HG03095 (cell line): Measurements from ENCODE around the gene MID1.

ENCODE experiments used
- ATAC-seq: cut with Tn5 transposase; IDR thresholded peaks from one replicate; pipeline ENCODE4 v1.9.1; 2021; ENCODE audit warnings: moderate library complexity; ENCODE audit not compliant: unreplicated experiment

Gene MID1

GRCh38 chrX:10453945-10454344 lies 166.4 kb downstream of the MID1 start:
- ATAC-seq: no peak

DNA sequence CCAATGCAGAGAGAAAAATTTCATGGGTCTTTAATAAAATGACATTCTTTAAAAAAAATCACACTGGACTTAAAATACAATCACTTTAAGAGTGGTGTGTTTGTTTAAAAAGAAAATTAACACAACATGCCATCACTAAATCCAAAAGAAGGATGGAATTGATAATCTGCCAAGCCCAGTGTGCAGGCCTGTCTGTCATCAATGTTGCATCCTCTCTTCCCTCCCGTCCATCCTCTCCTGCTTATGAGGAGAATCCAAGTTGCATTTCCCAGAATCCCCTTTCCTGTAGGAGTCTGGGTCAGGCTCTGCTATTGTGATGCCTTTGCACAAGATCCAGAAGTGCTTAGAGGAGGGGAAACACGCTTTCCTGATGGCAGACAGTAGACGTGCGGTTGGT lies 169.4 kb downstream of the MID1 start:
- no peak for ATAC-seq

DNA sequence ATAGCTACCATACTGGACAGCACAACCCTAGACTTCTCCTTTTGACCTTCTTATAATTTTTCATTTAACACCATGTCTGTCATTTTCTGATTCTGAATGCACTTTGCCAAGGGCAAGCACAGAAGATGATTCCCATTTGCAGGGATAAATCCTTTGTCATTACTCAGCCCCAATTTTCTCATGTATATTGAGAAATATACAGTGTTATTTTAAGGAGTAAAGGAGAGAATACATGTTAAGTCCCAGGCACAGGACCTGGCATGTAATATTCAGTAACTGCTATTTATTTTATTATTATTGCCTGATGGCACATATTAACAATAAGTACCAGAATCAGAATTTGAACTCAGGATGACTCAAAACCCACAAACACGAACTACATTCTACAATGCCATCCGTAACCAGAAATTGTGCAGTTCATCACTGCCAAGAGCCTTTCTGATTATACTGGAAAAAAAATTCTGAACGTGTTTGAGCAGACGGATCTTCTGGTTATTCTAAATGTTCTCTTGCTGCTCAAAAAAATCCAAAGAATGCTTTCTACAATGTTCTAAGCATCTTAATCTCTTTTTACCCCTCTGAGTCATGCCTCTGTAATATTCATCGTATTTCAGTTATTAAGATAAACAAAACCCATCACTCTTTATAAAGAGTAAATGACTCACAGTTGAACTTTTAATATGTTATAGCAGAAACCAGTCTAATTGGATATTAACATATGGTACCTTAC lies 170.0 kb downstream of the MID1 start:
- ATAC-seq: no peak

DNA sequence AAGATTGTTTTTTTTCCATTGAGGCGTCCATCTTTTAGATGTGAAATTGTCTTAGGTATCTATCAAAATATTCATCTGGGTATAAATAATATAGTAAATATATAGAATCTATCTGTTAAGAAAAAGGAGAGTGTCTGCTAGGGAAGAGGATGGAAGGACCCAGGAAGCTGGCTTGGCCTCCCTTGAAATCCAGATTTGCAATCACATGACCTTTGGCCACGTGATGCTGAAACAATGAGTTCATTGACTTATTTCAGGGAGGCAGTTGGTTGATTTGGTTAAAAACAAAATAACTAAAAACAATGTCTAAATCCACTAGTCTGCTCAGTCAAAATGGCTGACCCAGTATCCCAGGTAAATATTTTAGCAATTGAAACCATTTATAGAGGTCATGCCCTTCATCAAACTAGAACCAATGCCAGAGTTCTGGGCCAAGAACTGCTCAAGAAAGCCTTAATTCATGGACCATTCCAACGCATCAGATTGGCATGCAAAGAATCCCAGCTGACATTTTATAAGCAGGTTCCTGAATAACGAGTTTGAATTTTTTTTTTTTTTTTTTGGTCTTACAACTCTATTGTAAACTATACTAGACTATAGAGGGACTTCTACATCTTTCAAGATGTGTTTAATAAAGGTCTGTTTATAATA lies 172.7 kb downstream of the MID1 start:
- no peak for ATAC-seq

- ATAC-seq: no peak
Measured at GRCh38 chrX:10444204-10444603, 176.2 kb downstream of the MID1 start.

DNA sequence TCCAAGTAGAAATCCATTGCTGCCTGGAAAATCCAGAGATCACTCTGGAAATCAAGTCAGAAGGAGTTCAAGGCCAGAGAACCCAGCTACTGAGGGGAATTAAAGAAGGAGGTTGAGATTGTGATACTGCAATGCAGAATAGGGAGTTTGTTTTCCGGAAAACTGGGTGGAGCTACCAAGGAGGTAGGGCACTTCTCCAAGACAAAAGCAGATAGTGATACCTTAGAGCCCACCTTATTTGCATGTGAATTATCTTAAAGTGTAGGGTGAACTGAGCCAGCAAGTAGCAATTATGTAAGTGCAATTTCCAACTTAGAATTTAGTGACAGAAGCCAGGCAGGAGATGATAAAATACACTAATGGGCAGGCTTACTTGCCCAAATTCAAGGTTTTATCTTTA lies 178.9 kb downstream of the MID1 start:
- no peak for ATAC-seq

- no peak for ATAC-seq
Measured at GRCh38 chrX:10433296-10433965, 187.0 kb downstream of the MID1 start.

- ATAC-seq: no peak
Measured at GRCh38 chrX:10429908-10430307, 190.5 kb downstream of the MID1 start.

DNA sequence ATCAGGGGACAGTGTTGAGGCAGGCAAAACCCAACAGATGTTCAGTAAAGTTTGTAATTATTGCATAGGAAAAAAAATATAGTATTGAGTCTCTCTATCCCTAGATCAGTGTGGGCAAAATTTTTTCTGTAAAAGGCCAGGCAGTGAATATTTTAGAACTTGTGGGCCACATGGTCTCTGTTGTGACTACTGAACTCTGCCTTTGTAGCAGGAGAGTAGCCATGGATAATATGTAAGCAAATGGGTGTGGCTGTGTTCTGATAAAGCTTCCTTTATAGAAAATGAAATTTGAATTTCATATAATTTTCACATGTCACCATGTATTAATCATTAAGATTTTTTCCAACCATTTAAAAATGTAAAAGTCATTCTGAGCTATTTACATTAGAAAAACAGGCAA lies 193.1 kb downstream of the MID1 start:
- no peak for ATAC-seq

DNA sequence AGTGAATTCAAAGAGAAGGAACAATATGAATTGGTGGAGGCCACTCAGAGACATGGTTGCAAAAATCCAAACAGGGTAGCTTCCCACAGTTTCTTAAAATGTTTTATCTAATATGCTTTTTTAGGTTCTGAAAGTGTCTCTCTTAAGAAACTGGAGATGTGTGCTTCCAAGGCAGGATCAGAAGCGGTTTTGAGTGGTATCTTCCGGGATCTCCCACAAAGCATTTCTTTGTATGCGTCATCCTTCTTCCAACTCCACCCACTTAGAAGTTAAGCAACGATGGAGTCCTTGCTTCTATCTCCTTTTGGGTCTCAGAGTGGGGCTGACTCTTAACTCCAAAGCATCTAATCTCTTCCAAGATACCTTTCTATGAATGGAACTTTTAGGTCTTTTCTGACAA lies 196.7 kb downstream of the MID1 start:
- no peak for ATAC-seq

DNA sequence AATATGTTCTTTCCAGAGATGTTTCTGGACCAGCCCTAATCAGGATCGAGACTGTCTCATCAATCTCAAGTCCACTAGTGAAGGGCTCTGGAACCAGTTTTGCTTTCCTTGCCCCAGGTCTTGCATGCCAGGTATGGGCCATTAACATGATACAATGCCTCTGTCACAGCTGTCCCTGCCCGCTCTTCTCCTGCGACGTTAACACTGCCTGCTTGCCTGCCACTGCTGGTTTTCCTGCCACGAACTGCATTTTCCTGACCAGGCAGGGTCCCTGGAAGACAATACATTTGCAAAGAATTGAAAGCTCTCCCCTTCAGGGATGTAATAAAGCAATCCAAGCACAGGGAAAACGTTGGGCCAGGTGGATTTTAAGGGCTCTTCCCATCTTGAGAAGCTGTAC lies 200.3 kb downstream of the MID1 start:
- ATAC-seq: no peak

- no peak for ATAC-seq
Measured at GRCh38 chrX:10416424-10416823, 204.0 kb downstream of the MID1 start.

GRCh38 chrX:10415306-10416001 lies 204.9 kb downstream of the MID1 start:
- no peak for ATAC-seq

GRCh38 chrX:10414862-10415261 lies 205.5 kb downstream of the MID1 start:
- ATAC-seq: no peak

DNA sequence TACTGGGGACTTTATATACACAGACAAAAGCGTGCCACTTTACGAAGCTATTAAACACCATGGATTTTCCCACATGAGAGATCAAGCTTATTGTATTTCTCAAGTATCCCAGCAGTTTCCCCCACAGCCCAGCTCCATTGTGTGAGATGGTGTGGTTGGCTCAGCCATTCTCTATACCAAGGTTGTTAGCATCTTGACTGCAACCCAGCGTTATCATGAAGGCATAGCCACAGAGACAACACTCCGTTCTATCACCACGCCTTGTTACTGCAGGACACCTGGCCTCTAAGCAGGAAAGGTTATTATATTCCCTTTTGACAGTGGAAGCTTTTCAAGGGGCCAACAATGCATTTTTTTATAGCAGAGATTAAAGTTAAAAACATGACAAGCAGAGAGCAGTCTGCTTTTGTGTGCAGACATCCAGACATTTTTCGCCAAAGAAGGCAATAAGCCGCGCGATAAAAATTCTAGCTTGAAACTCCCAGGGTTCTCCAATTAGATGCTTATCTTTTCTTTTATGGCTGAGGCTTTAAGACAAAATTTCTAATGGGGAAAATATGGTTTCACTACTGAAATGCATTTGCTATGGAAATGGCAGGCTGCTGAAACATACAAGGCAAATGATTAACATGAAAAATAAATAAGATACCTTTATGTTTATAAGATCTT lies 206.1 kb downstream of the MID1 start:
- no peak for ATAC-seq

- no peak for ATAC-seq
Measured at GRCh38 chrX:10404436-10404835, 215.9 kb downstream of the MID1 start.

DNA sequence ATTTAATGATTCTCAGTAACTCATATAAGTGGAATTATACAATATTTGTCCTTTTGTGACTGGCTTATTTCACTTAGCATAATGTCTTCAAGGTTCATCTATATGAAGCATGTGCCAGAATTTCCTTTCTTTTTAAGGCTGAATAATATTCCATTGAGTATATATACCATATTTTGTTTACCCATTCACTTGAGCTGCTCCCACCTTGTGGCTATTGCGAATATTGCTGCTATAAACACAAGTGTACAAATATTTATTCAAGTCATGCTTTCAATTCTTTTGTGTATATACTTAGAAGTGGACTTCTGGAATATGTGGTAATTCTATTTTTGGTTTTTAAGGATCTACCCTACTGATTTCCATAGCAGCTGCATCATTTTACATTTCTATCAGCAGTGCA lies 219.1 kb downstream of the MID1 start:
- ATAC-seq: no peak

- no peak for ATAC-seq
Measured at GRCh38 chrX:10399043-10399741, 221.2 kb downstream of the MID1 start.

DNA sequence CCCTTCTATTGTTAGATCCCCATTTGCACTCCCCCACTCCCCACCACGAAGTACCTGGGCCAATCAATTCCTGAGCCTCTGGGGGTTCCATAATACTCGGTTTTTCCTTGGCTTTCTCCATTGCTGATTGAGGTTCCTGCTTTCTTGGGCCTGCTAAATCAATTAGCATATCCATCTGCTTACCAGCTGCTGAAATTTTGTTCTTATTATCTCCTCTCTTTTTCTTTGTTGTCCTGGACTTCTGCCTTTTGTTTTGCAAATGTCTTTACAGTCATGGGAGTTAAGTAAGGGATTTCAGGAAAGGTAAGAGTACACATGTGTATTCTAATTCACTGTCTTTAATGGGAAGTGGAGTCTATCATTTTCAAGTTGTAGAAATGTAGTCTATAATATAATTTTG lies 222.2 kb downstream of the MID1 start:
- ATAC-seq: no peak

GRCh38 chrX:10397349-10397748 lies 223.0 kb downstream of the MID1 start:
- no peak for ATAC-seq

GRCh38 chrX:10395643-10396042 lies 224.7 kb downstream of the MID1 start:
- no peak for ATAC-seq
